Caki2 (cell line): ENCODE data around the gene ENPP4. TPM values are rescaled to one million over a fixed set of nuclear protein-coding genes. Genes with fewer than 3 reads are reported as not detected.
"Not testable (repeated sequence)": the region's sequence is repeated elsewhere in the genome, so short reads cannot be mapped to it uniquely, and the experiment has no call there.

Source experiments
- DNase-seq: peaks from one replicate; pipeline ENCODE4 v3.0.0-alpha.2; 2015; ENCODE audit warnings: low read depth
- in situ Hi-C: cut with HindIII; loops from 2 replicates; pipeline ENCODE4 v1.10.0; 2016; ENCODE audit warnings: low sequenced_read_pairs, low pct_unique_long_range_greater_than_20kb, mixed read lengths
- total RNA-seq: library from RNA; depleted of rRNA; stranded (reverse); fragments of >200 nt; shearing (Covaris generic); gene quantifications from 2 replicates; pipeline ENCODE4 v1.2.3, GENCODE V29; 2014; ENCODE audit warnings: low replicate concordance; rRNA removed

ENPP4 gene
- 2.3 TPM in 2 replicates for total RNA-seq

DNA sequence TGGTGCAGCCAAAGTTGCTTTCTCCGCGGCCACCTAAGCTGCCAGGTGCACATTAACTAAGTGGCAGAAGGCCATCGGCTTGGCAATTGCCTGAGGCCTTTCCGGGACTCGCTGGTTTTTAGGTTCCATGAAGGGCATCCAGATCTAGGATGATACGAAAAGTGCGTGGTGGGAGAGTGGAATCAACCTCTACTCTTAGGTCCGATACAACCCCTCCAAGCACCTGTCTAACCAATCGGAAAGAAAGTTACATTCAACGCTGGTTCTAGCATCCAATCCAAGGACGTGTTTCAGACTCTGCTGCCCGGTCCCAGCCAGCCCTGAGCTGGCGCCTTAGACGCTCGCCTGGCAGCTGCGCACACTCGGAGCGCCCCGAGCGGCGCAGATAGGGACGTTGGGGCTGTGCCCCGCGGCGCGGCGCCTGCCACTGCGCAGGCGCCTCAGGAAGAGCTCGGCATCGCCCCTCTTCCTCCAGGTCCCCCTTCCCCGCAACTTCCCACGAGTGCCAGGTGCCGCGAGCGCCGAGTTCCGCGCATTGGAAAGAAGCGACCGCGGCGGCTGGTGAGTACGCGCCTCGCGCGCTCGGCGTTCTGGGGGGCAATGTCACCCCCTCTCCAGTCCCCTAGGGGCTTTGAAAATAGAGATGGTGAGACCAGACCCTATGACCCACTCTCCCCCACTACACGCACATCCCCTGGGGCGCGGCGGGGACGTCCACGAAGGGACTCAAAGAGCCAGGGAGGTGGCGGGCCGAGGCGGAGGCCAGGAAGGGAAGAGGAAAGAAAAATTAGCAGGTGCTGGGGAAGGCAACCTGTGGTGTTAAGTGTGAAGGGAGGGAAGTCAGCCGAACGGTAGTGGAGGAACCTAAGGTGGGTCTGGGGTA, at the start of gene ENPP4:
Gene ENPP4, plus strand, starts transcription at position 361 of the 883 bp plus-strand sequence. CDS start 9,595 bp downstream, outside the sequence.
- in situ Hi-C loops, result no loop called here
- DNase-seq, result peak; percentile 96

GRCh38 chr6:46080111-46080510, 49.7 kb upstream of the ENPP4 start:
- in situ Hi-C loops, result no loop called here
- DNase-seq, result no peak

GRCh38 chr6:46085688-46086087, 44.1 kb upstream of the ENPP4 start:
- DNase-seq, in situ Hi-C loops: not testable (repeated sequence)

DNA sequence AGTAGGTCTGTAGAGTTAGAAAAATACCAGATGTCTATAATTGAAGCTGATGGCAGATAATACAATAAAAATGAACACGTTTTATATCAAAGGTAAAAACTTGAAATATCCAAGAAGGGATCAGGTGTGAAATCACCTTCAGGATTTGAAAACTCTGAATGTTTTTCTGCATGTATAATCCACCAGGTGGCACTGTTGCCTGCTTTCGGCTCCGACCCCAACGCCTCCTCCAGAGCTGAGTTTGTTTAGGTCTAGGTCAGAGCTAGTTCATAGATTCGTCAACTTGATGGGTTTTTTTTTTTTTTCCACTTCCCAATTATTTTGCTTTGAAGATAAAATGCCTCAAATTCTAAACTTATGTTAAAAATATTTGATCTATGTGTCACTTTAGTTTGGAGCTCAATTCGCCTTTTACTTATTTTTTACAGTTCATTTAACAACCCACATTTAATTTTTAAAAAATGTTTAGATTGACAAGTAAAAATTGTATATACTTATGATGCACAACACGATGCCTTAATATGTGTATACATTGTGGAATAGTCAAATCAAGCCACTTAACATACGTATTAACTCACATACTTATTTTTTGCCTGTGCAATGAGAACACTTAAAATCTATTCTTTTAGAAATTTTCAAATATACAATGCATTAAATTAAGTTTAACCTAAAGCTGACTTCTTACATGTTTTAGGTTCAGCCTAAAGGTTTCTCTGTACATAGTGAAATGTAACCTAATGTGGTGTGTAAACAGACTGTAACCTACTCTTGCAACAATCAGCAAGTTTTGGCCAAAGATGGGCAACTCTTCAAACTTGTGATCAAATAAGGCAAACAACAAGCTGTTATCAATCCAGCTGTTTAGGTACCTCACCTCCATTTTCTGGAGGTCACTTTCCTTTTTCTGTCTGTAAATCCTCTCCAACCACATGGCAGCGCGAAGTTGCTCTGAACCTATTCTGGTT, 39.4 kb upstream of the ENPP4 start:
- peak; percentile 22 for DNase-seq
- in situ Hi-C loops, result no loop called here

- in situ Hi-C loops, result no loop called here
- DNase-seq, result no peak
Observed at GRCh38 chr6:46091080-46091478, 38.7 kb upstream of the ENPP4 start.

DNA sequence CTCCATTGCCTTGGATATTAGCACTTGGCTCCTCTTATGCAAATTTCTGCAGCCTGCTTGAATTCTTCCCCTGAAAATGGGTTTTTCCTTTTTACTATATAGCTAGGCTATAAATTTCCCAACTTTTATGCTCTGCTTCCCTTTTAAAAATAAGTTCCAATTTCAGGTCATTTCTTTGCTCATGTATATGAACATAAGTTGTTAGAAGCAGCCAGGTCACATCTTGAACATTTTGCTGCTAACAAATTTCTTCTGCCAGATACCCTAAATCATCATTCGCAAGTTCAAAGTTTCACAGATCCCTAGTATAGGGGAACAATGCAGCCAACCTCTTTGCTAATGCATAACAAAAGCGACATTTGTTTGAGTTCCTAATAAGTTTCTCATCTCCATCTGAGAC, 34.5 kb upstream of the ENPP4 start:
- in situ Hi-C loops, result no loop called here
- DNase-seq, result no peak

GRCh38 chr6:46097366-46097765, 32.4 kb upstream of the ENPP4 start:
- no peak for DNase-seq
- in situ Hi-C loops, result no loop called here

DNA sequence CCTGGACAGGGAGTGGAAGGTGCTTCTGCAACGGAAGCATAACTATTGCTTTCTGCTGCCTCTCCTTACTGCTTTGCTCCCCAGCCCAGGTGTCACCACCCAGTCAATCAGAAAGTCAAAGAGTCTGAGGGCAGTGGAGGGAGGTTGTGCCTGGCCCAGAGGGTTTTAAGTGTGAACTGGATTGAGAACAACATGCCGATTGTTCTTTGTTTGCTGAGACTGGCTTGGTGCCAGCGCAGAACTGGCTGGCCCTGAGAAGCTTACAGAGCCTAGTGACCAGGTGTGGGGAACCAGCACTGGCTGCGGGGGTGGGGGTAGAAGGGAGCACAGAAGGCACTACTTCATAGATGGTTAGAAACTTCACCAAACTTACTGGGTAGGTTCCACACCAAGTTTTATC, 31.1 kb upstream of the ENPP4 start:
- no peak for DNase-seq
- in situ Hi-C loops, result no loop called here

DNA sequence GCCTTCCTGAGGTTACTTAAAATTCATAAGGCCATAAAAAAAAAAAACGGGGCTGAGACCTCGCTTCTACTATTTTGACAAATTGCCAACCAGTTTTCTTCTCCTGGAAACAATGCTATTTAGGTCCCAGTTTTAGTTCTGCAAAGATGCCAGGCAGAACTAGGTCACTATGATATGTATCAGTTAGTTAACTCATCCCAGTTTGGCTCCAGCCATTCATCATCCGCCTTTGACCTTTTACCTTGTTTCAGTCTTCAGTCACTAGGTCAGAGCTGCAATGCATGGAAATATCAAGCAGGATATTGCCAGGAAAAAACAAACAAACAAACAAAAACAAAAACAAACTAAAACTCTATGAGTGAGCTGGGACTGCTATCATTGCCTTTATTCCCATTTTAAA, 29.8 kb upstream of the ENPP4 start:
- no peak for DNase-seq
- in situ Hi-C loops, result no loop called here

DNA sequence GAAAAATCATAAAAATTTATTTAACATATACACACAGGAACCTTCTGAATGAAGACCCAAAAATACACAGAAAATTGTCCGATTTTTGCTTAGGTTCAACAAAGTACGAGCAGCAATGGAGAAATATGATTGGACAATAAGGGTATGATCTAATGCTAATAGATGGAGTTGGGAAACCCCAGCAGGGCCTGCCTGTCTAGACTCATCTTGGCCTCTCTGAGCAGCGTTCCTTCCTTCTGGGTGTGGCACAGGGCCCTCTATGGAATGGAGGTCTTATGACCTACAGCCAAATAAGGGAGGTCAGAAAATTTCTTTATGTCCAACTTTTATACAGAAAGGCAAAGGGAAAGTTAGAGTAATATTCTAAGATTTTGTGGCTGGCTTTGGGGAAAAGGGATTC, 27.7 kb upstream of the ENPP4 start:
- in situ Hi-C loops, result no loop called here
- no peak for DNase-seq

- in situ Hi-C loops, result no loop called here
- DNase-seq, result no peak
Observed at GRCh38 chr6:46103441-46104115, 26.2 kb upstream of the ENPP4 start.

- no peak for DNase-seq
Observed at GRCh38 chr6:46104209-46104608, 25.6 kb upstream of the ENPP4 start.

GRCh38 chr6:46105568-46105967, 24.2 kb upstream of the ENPP4 start:
- in situ Hi-C loops, result no loop called here
- no peak for DNase-seq

More at GRCh38 chr6:46104209-46104608, 25.6 kb upstream of the ENPP4 start:
- in situ Hi-C loops, result no loop called here

GRCh38 chr6:46113370-46113769, 16.4 kb upstream of the ENPP4 start:
- DNase-seq, result no peak
- in situ Hi-C loops, result no loop called here

DNA sequence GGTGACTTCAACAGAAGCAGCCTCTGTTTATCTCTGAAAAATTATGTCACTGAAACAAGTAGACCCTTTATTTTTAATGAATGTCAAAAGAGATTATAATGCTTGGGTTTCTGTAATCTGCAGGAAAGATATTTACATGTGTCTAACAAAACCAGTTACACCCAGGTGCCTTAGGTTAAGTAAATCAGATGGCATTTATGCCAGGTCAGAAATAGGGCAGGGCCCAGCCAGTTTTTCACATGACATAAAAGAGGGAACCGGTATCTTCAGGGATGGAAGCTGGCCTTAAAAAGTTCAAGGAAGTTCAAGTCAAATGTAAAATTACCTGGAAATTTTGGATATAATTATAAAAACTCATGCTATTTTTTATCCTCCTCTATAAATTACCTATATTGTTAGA, 14.2 kb upstream of the ENPP4 start:
- no peak for DNase-seq
- in situ Hi-C loops, result no loop called here

- in situ Hi-C loops, result no loop called here
- no peak for DNase-seq
Observed at GRCh38 chr6:46116289-46116688, 13.5 kb upstream of the ENPP4 start.

- no peak for DNase-seq
- in situ Hi-C loops, result no loop called here
Observed at GRCh38 chr6:46118157-46118556, 11.6 kb upstream of the ENPP4 start.

- no peak for DNase-seq
- in situ Hi-C loops, result no loop called here
Observed at GRCh38 chr6:46118836-46119235, 11.0 kb upstream of the ENPP4 start.
